NCI-H82 treated with DMSO at 0.1 percent for 48 hours (cell line): ENCODE results near the gene SHISA9.
"Not testable (repeated sequence)": the region's sequence is repeated elsewhere in the genome, so short reads cannot be mapped to it uniquely, and the experiment has no call there.

ENCODE experiments used
- DNase-seq: peaks from one replicate; lab custom pipeline; 2025; ENCODE audit not compliant: unreplicated experiment; lab: John Stamatoyannopoulos, UW

The SHISA9 gene

DNA sequence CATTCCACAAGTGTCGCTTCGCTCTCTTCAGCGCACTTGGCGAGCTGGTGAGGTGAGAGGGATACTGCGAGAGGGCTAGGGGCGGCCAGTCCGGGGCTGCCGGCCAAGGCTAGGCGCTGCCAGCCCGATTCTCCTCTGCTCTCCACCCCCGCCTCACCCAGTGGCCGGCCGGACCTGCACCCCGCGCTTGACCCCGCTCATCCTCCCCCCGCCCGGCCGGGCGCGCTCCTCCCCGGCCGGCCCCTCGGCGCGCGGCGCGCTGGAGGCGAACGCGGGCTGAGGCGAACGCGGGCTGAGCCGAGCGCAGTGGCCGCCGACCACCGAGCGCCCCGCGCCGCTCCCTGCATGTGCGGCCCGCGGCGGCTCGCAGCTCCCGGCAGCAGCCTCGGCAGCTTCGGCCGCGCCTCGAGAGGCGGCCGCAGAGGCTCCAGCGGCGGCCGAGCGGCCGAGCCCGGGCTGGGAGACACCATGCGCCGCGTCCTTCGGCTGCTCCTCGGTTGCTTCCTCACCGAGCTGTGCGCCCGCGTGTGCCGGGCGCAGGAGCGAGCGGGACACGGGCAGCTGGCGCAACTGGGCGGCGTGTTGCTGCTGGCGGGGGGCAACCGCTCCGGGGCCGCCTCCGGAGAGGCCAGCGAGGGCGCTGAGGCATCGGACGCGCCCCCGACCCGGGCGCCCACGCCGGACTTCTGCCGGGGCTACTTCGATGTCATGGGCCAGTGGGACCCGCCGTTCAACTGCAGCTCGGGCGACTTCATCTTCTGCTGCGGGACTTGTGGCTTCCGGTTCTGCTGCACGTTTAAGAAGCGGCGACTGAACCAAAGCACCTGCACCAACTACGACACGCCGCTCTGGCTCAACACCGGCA, at the start of gene SHISA9:
SHISA9 (plus strand) TSS at position 2 of the 865 bp plus-strand sequence.
- DNase-seq: no peak

DNA sequence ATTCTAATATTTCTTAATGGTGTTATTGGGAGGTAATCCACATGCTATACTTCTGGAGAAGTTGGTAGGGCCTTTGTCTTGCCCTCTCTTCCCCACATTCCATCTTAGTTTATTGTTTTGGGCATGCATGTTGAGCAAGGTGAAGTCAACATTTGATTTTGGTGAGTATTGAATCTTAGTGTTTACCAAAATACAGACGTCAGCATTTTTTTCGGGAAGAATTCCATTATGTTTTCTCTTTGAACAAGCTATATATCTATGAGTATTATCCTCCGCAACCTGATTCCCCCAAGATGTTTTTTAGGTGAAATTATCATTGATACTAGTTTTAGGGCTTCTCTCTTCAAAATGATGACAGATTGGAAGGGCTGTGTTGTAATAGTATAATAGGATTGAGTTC, 47.4 kb upstream of the SHISA9 start:
- no peak for DNase-seq

DNA sequence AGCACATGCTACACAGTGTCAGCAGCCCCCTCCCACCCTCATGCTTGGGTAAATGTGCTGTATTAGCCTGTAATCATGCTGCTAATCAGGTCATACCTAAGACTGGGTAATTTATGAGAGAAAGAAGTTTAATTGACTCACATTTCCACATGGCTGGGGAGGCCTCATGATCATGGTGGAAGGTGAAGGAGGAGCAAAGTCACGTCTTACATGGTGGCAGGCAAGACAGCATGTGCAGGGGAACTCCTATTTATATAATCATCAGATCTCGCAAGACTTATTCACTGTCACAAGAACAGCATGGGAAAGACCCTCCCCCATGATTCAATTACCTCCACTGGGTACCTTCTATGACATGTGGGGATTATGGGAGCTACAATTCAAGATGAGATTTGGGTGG, 44.0 kb upstream of the SHISA9 start:
- DNase-seq: not testable (repeated sequence)

DNA sequence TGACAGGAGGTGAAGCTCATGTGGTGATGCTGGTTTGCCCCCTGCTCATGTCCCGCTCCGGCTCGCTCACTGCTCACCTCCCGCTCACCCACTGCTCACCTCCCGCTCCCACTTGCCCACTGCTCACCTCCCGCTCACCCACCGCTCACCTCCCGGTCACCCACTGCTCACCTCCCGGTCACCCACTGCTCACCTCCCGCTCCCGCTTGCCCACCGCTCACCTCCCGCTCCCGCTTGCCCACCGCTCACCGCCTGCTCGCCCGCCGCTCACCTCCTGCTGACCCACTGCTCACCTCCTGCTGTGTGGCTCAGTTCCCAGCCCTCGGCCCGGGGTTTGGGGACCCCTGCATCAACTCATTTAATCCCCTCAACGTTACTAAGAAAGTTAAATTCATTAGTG, 39.1 kb upstream of the SHISA9 start:
- no peak for DNase-seq

DNA sequence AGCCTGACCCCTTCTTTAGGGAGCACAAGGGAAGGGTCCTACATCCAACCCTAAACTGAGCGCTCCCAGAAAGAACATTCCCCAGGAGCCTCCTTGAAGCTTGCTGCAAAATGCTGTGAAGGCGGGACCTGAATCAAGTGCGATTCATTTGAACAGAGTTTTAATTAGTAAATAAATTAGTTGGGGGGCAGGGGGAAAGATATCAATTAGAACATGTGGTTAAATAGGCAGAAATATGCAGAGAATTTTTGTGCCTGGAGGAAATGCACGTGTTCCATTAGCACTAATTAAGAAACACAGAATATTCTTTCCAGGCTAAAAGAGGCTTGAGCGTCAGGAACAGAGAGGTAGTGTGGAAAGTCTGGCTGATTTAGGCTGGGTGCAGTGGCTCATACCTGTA, 38.5 kb upstream of the SHISA9 start:
- DNase-seq: no peak

DNA sequence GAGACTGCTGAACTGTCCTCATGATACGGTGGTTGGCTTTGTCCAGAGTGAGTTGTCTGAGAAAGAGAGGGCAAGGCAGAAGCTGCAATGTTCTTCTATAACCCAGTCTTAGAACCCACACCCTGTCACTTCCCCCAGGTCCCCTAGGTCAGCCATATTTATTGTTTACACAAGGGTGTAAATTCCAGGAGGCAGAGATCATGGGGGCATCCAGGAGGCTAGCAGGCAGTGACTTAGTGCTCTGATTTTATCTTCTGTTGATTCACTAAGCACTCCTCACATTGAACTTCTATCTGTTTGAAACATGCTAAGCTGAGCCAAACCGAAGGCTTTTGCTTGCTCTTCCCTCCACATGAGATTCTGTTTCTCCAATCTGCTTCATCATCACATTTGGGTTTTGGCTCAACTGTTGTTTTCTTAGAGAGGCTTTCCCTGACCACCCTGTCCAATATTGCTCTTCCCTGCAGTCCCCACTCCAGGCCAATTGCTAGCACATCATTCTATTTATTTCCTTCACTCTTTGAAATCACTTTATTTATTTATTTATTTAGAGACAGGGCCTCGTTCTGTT, 34.3 kb upstream of the SHISA9 start:
- no peak for DNase-seq

DNA sequence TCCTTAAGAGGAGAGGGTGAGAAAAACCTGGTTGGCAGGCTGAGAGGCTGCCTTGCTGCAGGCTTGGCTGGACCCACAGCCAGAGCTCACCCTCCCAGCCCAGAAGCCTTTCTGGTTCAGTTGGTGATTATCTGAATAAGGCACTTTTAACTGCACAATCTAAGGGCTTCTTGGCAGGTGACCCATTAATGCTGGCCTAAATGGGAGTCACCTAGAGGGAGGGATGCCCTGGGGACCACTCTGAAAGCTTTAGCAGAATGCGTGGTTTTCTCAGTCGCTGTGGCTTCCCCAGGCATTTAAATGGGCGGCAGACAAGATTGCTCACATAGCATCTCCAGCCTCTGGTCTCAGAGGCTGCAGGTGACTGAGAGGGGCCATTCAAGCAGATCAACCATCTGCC, 33.2 kb upstream of the SHISA9 start:
- DNase-seq: no peak

DNA sequence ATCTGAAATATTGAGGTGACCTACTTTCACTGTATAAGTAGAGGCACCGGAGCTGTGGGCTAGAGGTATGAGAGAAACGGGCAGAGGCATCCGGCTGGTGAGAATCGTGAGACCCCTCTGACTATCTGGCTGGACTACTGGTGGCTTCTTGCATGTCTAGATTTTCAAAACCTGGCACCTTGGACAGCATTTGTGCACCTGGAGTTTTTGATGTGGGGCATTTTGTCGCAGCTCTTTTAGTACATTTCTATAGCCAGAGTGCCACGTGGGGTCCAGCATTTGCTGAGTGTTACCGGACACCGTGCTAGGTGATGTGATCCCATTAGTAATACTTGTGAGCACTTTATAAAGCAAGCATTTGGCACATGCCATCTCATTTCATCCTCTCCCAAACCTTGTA, 32.6 kb upstream of the SHISA9 start:
- DNase-seq: no peak

DNA sequence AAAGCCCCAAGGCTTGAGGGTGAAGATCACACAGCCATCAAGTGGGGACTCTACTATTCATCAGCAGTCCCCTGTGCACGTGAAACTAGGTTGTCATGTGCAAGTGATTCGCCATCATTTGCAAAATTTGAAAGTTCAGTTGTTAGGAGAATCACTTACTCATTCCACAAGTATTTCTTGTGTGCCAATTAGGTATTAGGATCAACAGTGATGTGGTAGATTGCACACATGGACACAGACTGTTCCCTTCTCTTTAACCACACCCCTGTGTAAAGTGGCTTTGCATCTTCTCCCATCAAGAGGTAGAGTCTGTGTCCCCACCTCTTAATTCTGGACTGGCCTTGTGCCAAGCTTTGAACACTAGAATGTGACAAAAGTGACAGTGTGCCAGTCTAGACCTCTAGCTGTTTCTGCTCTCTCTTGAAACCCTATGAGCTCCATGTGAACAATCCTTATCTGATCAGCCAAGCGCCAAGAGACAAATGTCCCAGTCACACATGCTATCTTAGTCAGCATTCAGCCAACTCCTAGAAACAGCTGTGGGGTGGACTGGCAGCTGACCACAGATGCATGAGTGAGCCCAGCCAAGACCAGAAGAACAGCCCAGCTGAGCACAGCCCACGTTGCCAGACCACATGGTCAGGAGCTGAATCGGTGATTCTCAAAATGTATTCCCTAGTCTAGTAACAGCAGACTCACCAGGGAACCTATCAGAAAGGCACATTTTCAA, 31.5 kb upstream of the SHISA9 start:
- DNase-seq: no peak

DNA sequence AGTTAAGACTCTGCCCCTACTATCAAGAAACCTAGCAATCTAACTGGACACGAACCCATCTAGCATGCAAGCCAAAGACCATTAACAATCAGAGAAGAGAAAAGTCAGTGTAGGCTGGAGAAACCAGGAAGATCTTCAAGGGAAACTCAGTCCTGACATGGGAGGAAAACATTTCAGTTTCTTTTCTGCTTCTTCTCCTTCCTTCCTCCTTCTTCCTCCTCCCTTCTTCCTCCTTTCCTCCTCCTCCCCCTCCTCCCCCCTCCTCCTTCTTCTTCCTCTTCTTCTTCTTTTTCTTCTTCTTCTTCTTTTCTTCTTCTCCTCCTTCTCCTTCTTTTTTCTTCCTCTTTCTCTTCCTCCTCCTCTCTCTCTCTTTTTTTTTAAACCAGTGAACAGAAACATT, 29.6 kb upstream of the SHISA9 start:
- DNase-seq: no peak

DNA sequence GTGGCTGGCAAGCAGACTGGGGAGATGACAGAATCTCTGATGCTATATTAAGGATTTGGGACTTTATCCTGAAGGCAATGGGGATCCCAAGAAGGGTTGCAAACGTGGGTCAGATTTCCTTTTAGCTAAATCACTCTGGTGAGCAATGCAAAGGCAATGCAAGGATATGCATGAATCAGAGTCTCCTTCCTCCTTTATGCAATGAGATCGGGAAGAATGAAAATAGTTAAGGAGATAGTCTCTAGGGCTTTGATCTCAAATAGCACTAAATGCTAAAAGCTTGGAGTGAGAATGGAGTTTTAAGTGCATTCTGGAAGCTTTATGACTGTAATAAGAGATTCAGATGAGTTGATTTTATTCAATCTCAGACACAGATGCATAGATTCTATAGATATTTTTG, 27.2 kb upstream of the SHISA9 start:
- DNase-seq: no peak

DNA sequence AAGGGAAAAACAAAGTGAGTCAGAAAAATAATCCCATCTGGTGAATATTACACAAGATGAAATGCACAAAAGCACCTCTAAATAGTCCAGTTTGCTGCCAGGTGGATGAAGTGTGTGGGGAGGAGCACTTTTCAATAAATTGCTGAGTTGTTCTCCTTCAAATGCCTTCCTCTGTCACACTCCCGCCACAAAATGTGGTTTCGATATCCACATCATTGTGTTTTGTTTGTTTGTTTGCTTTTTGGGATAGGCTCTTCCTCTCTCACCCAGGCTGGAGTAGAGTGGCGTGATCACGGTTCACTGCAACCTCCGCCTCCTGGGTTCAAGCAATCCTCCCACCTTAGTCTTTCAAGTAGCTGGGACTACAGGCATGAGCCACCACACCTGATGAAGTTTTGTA, 24.6 kb upstream of the SHISA9 start:
- DNase-seq: no peak

DNA sequence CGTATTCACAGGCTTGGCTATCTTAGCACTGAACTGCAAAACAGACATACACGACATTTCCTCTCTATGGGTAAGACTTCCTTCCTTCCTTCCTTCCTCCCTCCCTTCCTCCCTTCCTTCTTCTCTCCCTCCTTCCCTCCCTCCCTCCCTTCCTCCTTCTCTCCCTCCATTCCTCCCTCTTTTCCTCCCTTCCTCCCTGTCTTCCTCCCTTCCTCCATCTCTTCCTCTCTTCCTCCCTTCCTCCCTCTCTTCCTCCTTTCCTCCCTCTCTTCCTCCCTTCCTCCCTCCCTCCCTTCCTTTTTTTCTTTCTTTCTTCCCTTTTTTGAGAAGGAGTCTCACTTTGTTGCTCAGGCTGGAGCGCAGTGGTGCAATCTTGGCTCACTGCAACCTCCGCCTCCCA, 22.4 kb upstream of the SHISA9 start:
- no peak for DNase-seq

DNA sequence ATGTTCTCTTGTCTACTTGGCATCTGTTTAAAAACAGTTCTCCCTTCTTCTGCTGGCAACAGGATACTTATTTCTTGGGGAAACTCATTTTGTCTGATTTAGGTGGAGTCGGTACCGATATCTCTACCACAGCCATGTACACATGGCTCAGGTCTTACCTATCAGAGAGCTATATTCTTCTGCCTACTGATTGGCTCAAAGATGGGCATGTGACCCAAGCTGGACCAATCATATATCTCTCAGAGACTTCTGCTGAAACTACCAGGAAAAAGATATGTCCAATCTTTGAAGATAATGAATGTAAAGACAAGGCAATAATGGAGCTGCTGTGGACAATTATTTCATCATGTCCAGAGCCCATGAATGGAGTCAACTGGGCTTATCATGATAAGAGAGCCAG, 21.6 kb upstream of the SHISA9 start:
- DNase-seq: no peak

DNA sequence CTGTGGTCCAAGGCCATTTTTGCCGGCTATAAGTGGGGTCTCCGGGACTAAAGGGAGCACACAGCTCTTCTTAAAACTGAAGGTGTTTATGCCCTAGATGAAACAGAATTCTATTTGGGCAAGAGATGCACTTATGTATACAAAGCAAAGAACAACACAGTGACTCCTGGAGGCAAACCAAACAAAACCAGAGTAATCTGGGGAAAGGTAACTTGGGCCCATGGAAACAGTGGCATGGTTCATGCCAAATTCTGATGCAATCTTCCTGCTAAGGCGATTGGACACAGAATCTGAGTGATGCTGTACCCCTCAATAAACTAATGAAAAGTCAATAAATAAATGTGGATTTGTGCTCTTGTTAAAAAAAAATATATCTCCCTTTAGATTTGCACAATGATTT, 20.2 kb upstream of the SHISA9 start:
- DNase-seq: no peak

DNA sequence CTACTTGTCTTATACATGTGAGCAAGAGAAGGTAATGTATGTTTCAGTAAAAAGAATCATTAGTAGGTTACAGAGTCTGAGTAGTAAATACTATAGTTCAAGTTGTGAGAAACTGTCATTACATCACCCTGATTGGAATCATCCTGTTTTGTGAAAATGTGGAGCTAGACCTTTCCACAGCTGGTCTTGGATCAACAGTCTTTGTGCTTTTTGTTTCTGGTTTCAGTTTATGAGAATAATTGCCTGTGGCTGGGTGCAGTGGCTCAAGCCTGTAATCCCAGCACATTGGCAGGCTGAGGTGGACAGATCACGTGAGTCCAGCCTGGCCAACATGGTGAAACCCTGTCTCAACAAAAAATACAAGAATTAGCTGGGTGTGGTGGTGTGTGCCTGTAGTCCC, 19.7 kb upstream of the SHISA9 start:
- no peak for DNase-seq

DNA sequence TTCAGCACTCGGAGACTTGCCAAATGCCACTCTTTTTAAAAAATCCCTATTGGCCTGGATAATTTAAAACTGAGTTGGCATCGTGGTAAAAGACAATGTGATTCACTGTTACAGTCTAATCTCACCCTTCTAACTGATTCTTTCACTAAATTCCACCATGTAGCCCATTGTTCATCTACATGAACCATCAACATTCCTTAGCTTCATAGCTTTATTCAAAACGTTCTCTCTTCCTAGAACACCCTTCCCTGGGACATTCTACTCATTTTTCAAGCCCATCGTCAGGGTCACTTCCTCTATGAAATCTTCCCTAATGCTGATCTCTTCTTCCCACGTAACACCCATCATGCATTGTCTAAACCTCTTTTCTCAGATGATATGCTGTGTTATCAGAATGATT, 15.7 kb upstream of the SHISA9 start:
- no peak for DNase-seq

DNA sequence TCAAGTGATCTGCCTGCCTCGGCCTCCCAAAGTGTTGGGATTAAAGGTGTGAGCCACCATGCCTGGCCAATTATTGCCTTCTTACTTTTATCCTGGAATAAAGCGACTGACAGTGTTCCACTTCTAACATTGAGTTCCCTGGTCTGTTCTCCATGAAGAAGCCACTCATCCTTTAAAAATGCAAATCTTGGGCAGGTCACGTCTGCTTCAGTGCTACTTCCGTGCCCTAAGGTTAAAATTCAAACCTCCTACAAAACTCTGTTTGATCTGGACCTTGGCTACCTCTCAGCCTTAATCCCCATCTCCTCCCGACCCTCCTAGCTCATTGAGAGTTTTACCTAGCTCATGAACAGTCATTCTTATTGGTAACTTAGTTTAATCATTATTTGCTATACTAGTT, 9.6 kb upstream of the SHISA9 start:
- DNase-seq: no peak

DNA sequence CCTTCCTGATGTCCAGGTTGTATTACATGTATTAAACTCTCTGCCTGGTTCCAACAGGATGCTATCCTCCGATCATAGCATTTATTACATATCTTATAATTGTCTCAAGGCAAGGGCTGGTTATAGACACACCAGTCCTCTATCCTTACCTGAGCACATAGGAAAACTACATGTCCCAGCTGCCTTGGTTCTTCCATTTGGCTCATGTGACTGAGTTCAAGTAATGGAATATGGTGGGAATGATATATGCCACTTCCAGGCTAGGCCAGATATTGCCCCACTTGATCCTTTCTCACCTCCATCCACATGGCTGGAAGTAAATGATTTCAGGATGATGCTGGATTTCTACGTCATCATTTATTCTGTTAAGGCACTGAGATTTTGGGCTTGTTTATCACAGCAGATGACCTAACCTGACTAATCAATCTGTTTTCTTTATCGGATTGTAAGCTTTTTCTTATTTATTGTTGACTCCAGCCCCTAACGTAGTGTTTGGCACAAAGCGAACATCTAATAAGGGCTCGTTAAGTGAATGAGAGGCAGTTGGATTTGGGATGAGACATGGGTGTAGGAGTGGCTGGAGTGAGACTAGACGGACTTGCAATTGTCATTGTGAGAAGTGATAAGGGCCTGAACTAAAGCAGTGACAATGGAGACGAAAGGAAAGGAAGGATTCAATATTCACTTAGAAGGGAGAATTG, 8.2 kb upstream of the SHISA9 start:
- no peak for DNase-seq

DNA sequence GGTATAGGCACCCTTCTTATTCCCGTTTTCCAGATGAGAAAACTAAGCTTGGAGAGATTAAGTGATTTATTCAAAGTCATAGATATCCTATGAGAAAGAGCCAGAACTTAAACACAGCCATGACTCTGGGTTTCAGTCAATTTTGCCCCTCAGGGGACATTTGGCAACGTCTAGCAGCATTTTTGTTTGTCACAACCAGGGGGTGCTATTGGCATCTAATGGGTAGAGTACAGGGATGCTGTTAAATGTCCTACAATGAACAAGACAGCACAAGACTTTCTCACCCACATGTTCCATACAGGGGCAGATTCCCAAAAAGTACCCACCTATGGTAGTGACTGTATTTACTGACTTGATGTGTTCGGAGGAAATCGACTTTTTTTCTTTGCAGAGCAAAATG, 4.8 kb upstream of the SHISA9 start:
- DNase-seq: peak; percentile 73

DNA sequence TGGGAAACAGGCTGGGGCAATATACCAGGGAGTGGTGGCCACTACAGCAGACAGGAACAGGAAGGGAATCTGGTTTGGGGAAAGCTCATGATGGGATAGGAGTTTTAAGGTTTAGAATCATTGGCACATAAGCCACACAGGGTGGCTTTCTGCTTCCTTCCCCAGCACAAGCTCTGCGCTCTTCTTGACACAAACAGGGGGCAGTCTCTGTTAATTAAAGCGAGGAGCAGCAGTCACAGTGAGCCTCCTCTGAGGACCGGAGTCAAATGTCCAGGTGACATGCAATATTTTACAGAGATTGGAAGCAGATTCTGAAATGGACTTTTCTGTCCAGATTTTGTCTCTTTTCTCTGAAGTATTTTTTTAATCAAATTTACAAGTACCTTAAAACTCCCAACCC, 2.8 kb upstream of the SHISA9 start:
- peak; percentile 29 for DNase-seq
